HEK293 (cell line): ENCODE results near the gene KRT8.

Experiments used
- GLI2 ChIP-seq: fragments of 450-650 bp; formaldehyde crosslinking; IDR thresholded peaks from 2 replicates; pipeline ENCODE4; 2017; ENCODE audit warnings: missing biosample characterization, missing genetic modification characterization, low read depth, borderline replicate concordance
- PBX3 ChIP-seq: sonication (generic); formaldehyde crosslinking; IDR thresholded peaks from 2 replicates; pipeline ENCODE4 v1.8.1; 2022; ENCODE audit warnings: mild to moderate bottlenecking, moderate library complexity, missing genetic modification reagents
- REPIN1 ChIP-seq: fragments of 450-650 bp; formaldehyde crosslinking; IDR thresholded peaks from 2 replicates; pipeline ENCODE4 v1.5.1; 2017; ENCODE audit warnings: missing biosample characterization, missing genetic modification characterization, low read depth
- TSHZ1 ChIP-seq: fragments of 450-650 bp; formaldehyde crosslinking; IDR thresholded peaks from 2 replicates; pipeline ENCODE4 v1.5.1; 2016; ENCODE audit warnings: missing biosample characterization, missing genetic modification characterization, borderline replicate concordance
- YY1 ChIP-seq: fragments of 450-650 bp; formaldehyde crosslinking; IDR thresholded peaks from 2 replicates; pipeline ENCODE4 v1.5.1; 2018; ENCODE audit warnings: missing biosample characterization, missing genetic modification characterization
- YY2 ChIP-seq: fragments of 450-650 bp; formaldehyde crosslinking; IDR thresholded peaks from 2 replicates; pipeline ENCODE4 v1.5.1; 2016; ENCODE audit warnings: missing biosample characterization, missing genetic modification characterization
- ZFHX2 ChIP-seq: fragments of 450-650 bp; formaldehyde crosslinking; conservative IDR thresholded peaks from 2 replicates; pipeline ENCODE4 v1.5.1; 2016; ENCODE audit warnings: missing biosample characterization, missing genetic modification characterization
- ZFP41 ChIP-seq: fragments of 450-650 bp; formaldehyde crosslinking; IDR thresholded peaks from 2 replicates; pipeline ENCODE4 v1.5.1; 2016; ENCODE audit warnings: missing biosample characterization, missing genetic modification characterization, borderline replicate concordance
- ZNF112 ChIP-seq: fragments of 450-650 bp; formaldehyde crosslinking; IDR thresholded peaks from 2 replicates; pipeline ENCODE4 v1.5.0; 2017; ENCODE audit warnings: missing biosample characterization, missing genetic modification characterization
- ZNF175 ChIP-seq: fragments of 450-650 bp; formaldehyde crosslinking; IDR thresholded peaks from 2 replicates; pipeline ENCODE4 v1.5.1; 2016; ENCODE audit warnings: missing biosample characterization, missing genetic modification characterization
- ZNF202 ChIP-seq: fragments of 450-650 bp; formaldehyde crosslinking; IDR thresholded peaks from 2 replicates; pipeline ENCODE4 v1.5.1; 2016; ENCODE audit warnings: missing biosample characterization, missing genetic modification characterization, borderline replicate concordance
- ZNF221 ChIP-seq: fragments of 450-650 bp; formaldehyde crosslinking; IDR thresholded peaks from 2 replicates; pipeline ENCODE4 v1.5.1; 2017; ENCODE audit warnings: missing biosample characterization, missing genetic modification characterization, borderline replicate concordance
- ZNF426 ChIP-seq: fragments of 450-650 bp; formaldehyde crosslinking; IDR thresholded peaks from 2 replicates; pipeline ENCODE4 v1.5.1; 2017; ENCODE audit warnings: missing biosample characterization, missing genetic modification characterization, mild to moderate bottlenecking, inconsistent platforms, moderate library complexity
- ZNF518A ChIP-seq: fragments of 450-650 bp; formaldehyde crosslinking; conservative IDR thresholded peaks from 2 replicates; pipeline ENCODE4 v1.5.1; 2016; ENCODE audit warnings: low read depth, missing biosample characterization, missing genetic modification characterization
- ZNF561 ChIP-seq: fragments of 450-650 bp; IDR thresholded peaks from 2 replicates; pipeline ENCODE4 v1.5.1; 2018; ENCODE audit warnings: missing biosample characterization, missing genetic modification characterization, borderline replicate concordance
- ZNF600 ChIP-seq: fragments of 450-650 bp; formaldehyde crosslinking; IDR thresholded peaks from 2 replicates; pipeline ENCODE4 v1.5.1; 2016; ENCODE audit warnings: missing biosample characterization, missing genetic modification characterization
- ZNF670 ChIP-seq: fragments of 450-650 bp; formaldehyde crosslinking; IDR thresholded peaks from 2 replicates; pipeline ENCODE4 v1.5.1; 2016; ENCODE audit warnings: missing biosample characterization, missing genetic modification characterization, low read depth
- ZNF776 ChIP-seq: fragments of 450-650 bp; formaldehyde crosslinking; IDR thresholded peaks from 2 replicates; pipeline ENCODE4 v1.5.0; 2017; ENCODE audit warnings: missing biosample characterization, missing genetic modification characterization, borderline replicate concordance
- TF ChIP-seq, protein P1 (sequence below): fragments of 450-650 bp; formaldehyde crosslinking; IDR thresholded peaks from 2 replicates; pipeline ENCODE4 v1.5.1; 2016; ENCODE audit warnings: missing biosample characterization, missing genetic modification characterization, borderline replicate concordance
- TF ChIP-seq, protein P2 (sequence below): fragments of 450-650 bp; formaldehyde crosslinking; IDR thresholded peaks from 2 replicates; pipeline ENCODE4 v1.5.1; 2016; ENCODE audit warnings: missing biosample characterization, missing genetic modification characterization

KRT8 gene

GRCh38 chr12:52903285-52903854, 1.5 kb downstream of the KRT8 start (continued):
- 0 out of 2 replicates have a peak, but pooled peaks have one; percentile 24 for TF ChIP-seq TSHZ1 (tag by site-specific recombination)
- peak; percentile 93 for TF ChIP-seq ZNF561 (tag by site-specific recombination)
- no peak for TF ChIP-seq ZFP41 (tag by site-specific recombination)
- no peak for TF ChIP-seq ZNF202
- TF ChIP-seq GLI2 (tag by site-specific recombination) = no peak
- no peak for TF ChIP-seq ZNF175 (tag by site-specific recombination)
- no peak for TF ChIP-seq ZNF776
- no peak for TF ChIP-seq ZNF600 (tag by site-specific recombination)
- TF ChIP-seq ZNF426 = no peak
- peak; percentile 38; the same call in 1 of the 2 replicates for TF ChIP-seq ZNF518A (tag by site-specific recombination)
- TF ChIP-seq PBX3 (CRISPR knock-in tag) = no peak
- TF ChIP-seq, protein P1, sequence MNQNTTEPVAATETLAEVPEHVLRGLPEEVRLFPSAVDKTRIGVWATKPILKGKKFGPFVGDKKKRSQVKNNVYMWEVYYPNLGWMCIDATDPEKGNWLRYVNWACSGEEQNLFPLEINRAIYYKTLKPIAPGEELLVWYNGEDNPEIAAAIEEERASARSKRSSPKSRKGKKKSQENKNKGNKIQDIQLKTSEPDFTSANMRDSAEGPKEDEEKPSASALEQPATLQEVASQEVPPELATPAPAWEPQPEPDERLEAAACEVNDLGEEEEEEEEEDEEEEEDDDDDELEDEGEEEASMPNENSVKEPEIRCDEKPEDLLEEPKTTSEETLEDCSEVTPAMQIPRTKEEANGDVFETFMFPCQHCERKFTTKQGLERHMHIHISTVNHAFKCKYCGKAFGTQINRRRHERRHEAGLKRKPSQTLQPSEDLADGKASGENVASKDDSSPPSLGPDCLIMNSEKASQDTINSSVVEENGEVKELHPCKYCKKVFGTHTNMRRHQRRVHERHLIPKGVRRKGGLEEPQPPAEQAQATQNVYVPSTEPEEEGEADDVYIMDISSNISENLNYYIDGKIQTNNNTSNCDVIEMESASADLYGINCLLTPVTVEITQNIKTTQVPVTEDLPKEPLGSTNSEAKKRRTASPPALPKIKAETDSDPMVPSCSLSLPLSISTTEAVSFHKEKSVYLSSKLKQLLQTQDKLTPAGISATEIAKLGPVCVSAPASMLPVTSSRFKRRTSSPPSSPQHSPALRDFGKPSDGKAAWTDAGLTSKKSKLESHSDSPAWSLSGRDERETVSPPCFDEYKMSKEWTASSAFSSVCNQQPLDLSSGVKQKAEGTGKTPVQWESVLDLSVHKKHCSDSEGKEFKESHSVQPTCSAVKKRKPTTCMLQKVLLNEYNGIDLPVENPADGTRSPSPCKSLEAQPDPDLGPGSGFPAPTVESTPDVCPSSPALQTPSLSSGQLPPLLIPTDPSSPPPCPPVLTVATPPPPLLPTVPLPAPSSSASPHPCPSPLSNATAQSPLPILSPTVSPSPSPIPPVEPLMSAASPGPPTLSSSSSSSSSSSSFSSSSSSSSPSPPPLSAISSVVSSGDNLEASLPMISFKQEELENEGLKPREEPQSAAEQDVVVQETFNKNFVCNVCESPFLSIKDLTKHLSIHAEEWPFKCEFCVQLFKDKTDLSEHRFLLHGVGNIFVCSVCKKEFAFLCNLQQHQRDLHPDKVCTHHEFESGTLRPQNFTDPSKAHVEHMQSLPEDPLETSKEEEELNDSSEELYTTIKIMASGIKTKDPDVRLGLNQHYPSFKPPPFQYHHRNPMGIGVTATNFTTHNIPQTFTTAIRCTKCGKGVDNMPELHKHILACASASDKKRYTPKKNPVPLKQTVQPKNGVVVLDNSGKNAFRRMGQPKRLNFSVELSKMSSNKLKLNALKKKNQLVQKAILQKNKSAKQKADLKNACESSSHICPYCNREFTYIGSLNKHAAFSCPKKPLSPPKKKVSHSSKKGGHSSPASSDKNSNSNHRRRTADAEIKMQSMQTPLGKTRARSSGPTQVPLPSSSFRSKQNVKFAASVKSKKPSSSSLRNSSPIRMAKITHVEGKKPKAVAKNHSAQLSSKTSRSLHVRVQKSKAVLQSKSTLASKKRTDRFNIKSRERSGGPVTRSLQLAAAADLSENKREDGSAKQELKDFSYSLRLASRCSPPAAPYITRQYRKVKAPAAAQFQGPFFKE (tag by site-specific recombination) = no peak
- no peak for TF ChIP-seq ZNF112
- no peak for TF ChIP-seq REPIN1 (tag by site-specific recombination)
- TF ChIP-seq, protein P2, sequence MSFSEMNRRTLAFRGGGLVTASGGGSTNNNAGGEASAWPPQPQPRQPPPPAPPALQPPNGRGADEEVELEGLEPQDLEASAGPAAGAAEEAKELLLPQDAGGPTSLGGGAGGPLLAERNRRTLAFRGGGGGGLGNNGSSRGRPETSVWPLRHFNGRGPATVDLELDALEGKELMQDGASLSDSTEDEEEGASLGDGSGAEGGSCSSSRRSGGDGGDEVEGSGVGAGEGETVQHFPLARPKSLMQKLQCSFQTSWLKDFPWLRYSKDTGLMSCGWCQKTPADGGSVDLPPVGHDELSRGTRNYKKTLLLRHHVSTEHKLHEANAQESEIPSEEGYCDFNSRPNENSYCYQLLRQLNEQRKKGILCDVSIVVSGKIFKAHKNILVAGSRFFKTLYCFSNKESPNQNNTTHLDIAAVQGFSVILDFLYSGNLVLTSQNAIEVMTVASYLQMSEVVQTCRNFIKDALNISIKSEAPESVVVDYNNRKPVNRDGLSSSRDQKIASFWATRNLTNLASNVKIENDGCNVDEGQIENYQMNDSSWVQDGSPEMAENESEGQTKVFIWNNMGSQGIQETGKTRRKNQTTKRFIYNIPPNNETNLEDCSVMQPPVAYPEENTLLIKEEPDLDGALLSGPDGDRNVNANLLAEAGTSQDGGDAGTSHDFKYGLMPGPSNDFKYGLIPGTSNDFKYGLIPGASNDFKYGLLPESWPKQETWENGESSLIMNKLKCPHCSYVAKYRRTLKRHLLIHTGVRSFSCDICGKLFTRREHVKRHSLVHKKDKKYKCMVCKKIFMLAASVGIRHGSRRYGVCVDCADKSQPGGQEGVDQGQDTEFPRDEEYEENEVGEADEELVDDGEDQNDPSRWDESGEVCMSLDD (tag by site-specific recombination) = peak; percentile 18; the same call in 1 of the 2 replicates
- TF ChIP-seq ZNF221 = no peak
- no peak for TF ChIP-seq ZNF670 (tag by site-specific recombination)
- TF ChIP-seq ZFHX2 = peak; percentile 89; the same call in 1 of the 2 replicates
- no peak for TF ChIP-seq YY2 (tag by site-specific recombination)
- TF ChIP-seq YY1 (tag by site-specific recombination) = peak; percentile 62; the same call in 1 of the 2 replicates
